Activated CD4-positive, CD25-positive, alpha-beta regulatory T cell treated with anti-CD3 and anti-CD28 coated beads, Interleukin-2, amount 50 U/mL, for 16 hours (primary cell): ENCODE results near the gene P2RY2.
"Not testable (repeated sequence)": the region's sequence is repeated elsewhere in the genome, so short reads cannot be mapped to it uniquely, and the experiment has no call there.

Source experiments
- DNase-seq: peaks from one replicate; pipeline ENCODE4 v3.0.0-alpha.2; 2020; ENCODE audit warnings: low read depth, low spot score

P2RY2 gene

DNA sequence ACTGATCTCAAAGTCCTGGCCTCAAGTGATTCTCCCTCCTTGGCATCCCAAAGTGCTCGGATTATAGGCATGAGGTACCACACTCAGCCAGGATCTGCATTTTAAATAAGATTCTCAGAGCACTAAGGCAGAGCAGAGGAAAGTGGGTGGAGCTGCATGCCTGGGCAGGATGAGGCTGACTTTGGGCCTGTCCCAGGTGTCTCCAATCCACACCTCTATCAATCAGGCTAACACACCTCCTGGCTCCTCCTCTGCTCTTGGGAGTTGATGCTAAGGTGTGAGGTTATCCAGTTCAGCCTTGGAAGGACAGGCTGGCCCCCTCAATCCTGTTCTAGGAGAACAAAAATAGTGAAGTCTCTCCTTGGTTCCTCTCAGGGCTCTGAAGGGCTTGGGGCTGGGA, 30.2 kb upstream of the P2RY2 start:
- no peak for DNase-seq

DNA sequence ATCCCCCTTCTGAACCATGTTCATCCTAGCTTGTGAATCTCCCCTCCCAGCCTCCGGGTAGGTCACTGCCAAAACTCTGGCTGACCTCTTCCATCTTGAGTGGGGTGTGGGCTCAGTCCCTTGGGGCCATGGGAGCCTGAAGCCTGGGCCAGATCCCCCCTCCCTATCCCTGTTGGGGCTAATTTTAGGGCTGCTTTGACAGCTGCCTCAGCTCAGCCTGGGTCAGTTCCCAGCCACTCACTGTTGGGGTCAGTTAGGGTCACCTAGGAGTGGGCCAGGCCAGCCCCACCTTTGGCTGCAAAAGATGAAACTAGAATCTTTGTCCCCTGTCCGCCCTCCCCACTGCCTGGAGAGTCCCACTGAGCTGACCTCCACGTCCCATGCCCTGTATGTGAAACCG, 29.8 kb upstream of the P2RY2 start:
- DNase-seq, result no peak

DNA sequence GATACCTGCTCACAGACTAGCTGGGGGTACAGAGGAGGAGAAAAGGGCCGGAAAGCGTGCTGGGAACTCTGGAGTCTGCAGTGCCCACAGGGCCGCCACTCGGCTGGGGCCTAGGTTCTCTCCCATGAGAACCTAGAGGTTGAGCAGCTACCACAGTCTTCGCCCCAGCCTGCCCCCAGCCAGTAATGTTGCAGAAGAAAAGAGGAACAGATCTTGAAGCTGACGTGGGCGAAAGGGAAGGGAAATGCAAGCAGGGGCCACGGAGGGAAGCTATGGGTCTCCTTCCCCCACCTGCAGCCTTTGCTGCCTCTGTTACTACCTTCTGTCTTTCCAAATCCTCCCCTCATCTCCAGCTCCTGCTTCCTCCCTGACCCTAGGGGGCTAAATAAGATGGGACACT, 28.8 kb upstream of the P2RY2 start:
- no peak for DNase-seq

DNA sequence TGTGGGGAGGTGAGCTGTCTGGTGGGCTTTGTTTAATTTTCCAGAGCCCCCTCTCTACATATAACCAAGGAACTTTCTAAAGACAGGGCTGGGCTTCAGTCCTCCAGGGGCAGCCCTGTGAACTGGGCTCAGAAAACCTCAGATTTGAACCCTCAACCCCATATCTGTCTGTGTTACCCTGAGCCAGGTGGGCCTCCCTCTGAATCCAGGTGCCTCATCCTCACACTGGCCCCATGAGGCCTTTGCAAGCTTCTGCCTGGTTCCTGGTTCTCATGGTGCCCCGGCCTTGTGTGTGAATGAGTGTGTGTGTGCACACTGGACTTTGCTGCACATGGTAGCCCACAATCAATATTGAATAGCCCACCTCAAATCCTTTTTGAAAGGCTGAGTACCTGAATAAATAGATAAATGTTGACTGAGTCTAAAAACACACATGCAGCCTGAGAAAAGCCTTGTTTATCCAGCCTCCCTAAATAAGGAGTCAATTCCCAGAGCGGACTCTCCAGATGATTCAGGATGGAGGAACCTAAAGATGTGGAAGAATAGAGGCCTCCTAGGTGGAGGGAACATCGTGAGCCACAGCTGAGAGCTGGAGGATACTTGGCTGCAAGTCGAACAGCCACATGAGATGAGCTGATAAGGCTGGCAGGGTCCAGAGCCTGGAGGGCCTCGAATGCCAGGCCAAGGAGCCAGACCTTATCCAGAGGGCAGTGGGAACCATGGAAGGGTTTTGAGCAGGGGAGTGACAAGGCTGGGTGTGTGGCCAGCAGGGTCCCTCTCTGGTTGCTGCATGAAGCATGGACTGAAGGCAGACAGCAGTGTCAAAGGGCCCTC, 28.1 kb upstream of the P2RY2 start:
- DNase-seq, result no peak

DNA sequence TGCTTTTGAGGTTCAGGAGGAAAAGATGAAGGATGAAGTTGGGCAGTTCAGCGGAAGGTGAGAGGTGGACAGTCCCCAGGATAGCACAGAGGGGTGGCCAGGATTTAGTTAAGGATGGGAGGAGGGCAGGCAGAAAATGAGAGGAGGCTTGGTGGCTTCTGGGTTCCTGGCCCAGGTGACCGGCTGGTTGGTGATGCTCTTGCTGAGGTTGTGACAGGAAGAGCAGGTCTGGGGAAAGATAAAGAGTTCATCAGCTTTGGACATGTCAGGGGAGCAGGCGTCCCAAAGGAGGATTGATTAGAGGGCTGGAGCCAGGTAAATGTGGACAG, 27.6 kb upstream of the P2RY2 start:
- DNase-seq, result no peak

DNA sequence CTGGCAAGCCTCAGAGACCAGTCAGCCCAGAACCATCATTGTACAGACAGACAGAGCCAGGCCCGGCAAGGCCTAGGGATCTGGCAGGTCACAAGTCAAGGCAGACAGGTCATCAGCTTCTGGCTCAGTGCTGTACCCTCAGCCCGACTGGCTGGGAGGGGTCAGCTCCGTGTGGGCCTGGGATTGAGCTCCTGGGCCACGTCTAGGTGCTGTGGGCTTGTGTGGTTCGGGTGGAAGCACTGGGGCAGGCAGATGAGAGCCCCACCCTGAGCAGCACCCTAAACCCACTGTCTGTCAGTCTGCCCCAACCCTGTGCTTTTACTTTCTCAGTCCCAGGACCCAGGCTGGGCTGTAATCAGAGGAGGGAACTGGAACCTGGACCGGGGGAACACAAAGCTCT, 26.9 kb upstream of the P2RY2 start:
- DNase-seq, result no peak

DNA sequence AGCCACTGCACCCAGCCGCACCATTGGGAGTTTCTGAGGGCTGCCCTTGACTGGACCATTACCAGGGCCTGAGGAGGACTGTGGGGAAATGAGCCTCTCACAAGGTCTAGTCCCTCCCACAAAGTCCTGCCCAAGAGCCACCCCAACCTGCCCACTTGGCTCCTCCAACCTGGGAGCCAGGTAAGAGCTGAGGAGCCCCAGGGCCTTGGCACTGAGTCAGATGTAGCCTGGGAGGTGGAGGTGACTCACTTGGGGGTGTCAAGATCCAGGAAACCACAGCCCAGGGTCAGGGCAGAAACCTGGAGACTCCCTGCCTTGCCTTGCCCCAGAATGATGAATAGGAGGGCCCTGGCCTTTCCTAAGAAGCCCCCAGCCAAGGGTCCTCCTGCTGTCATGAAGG, 25.8 kb upstream of the P2RY2 start:
- DNase-seq, result no peak

DNA sequence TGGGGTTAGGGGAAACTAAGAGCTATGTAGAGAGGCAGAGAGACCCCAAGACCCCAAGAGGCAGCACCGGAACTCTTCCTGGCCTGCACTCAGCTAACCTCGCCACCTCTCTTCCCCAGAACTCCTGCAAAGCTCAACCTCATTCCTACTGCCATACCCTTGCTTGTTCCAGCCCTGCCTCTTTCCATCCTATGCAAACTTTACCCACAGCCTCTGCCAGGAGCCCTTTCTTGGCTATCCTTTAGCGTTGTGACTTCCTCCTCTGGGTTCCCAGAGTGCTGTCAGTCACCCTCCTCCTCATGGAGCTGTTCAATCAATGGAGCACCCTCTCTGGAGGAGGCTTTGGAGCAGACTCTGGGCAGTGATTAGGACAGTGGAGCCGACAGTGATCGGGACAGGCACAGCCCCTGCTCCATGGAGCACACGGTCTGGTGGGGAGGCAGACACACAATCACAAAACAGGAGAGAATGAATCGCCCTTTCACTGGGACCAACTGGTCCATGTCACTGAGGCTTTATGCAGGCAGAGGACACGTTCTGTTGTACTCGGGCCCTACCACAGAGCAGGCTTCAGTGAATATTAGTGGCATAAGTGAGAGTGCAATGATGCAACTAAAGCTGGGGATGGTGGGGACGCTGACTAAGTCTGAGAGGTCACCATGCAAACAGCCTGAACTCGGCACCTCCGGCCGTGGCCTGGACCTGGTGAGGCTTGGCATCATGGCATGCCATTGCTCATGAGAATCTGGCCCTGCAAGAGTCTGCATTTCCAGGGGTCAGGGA, 24.6 kb upstream of the P2RY2 start:
- no peak for DNase-seq

DNA sequence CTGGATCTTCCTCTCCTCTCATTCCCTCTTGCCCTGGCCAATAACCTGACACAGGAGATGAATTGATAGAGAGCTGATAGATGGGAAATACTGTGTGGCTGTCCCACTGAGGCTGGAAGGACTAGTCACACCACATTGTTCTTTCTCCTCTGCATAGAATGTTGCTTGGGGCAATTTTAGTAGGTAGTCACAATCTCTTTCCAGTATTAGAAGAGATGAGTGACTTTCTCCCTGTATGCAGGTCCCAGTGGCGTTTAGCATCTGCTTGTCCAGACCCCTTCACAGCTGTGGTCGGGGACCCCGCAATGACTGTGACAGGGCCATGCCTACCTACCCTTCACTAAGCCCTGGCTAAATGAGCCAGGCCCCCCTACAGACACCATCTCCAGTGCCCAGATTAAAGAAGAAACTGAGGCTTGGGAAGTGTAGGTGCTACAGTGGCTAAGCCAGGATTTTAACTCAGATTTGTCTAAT, 24.0 kb upstream of the P2RY2 start:
- DNase-seq, result no peak

DNA sequence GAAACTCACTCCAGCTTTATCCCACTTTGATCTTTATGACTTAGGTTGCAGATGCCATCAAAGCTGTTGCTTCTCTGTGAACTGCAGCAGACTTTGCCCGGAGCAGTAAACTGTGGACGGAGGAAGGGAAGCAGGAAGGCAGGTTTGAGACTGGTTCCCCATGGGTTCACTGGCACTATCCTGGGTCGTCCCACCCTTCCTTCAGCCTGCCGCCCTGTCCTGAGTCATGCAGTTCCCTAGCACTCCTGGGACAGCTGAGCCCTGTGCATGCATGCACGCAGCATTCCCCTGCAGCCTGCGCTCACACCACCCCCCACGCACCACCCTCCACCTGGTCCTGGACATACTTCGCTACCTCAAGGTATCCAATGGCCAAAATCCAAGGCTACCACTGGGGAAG, 23.5 kb upstream of the P2RY2 start:
- DNase-seq, result no peak

DNA sequence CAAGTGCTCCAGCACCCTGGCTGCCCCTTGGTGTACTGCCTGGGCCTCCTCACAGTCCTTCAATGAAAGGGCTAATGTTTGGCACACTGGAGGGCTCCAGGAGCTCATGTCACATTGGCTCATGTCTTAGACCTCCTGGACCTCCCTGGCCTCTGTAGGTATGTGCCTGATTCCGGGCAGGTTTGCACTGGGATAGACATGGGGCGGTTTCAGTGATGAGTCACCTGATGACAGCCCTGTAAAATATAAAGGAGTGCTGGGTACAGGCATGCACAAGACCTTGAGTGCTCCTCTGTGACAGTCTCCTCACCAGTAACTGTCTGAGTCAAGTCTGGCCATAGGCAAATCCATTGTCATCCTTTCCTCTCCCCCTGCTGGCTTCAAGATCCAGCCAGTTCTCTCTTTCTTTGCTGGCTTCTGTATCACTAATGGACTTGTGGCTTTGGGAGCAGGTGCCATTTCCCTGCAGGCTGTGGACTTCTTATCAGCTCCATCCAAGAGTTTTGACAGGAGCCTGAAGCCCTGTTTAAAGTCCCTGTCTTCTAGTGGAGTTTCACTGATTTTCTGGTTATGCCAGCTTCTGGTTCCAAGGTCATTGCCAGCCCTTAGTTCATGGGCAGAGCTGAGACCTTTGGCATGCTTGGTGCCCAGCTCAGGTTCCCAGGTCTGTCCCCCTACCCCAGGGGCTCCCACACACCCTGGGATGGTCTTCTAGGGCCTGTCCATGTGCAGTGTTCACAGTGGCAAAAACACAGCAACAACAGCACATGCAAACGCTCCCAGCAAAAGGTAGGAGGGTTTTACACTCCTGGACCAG, 22.7 kb upstream of the P2RY2 start:
- no peak for DNase-seq

DNA sequence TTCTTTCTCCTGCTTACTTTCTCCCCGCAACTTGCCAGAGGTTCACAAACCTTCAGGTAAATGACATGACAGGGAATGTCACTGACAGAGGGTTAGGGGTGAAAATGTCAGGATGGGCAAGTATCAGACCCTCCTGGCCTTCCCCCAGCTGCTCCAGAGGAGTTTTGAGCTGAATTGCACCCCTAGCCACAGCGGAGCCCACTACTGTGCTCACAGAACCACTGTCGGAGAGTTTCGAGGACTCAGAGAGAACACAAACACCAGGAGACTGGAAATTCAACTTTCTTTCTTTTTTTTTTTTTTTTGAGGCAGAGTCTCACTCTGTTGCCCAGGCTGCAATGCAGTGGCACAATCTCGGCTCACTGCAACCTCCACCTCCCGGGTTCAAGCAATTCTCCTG, 21.5 kb upstream of the P2RY2 start:
- DNase-seq, result no peak

DNA sequence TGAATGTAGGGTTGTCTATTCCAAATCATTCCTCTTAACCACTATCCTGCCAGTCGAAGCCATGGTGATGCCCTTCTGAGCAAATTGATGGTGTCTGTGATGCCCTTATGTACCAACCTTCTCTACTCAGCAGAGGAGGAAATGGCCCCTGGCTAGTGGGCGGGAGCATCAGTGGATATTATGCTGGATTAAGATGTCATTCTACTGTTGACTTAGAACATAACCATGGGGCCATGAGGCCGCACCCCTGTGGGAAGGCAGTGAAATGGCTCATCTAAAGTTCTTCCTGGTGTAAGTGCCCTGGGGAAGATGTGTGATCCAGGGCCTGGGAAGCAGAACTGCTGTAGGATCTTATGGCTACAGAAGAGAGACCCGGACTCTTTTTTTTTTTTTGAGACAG, 20.7 kb upstream of the P2RY2 start:
- DNase-seq, result no peak

DNA sequence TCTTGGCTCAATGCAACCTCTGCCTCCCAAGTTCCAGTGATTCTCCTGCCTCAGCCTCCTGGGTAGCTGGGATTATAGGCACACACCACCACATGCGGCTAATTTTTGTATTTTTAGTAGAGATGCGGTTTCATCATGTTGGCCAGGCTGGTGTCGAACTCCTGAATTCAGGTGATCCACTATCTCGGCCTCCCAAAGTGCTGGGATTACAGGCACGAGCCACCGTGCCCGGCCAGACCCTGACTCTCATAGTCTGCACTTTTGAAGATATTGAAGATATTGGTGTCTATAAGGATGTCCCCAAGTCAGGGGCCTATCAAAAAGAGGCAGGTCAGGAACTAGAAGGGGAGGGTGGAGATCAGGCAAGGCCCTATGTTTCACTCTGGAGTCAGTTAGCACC, 20.3 kb upstream of the P2RY2 start:
- not testable (repeated sequence) for DNase-seq

DNA sequence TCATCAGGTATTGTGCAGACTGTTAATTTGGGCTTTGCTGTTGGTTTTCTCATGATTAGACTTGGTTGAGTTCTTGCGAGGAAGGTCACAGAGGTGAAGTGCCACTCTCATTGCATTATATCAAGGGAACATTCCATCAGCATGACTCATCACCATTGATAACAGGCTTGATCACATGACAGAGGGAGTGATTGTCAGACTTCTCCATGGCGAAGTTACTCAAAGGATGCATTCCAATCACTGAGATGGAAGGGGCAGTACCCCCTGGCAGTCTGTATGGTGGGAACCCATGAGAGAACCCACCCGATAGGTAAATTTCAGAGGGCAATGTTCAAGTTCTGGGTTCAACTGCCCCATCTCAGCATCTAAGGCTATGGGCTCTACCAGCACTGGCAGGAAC, 19.4 kb upstream of the P2RY2 start:
- DNase-seq, result no peak

DNA sequence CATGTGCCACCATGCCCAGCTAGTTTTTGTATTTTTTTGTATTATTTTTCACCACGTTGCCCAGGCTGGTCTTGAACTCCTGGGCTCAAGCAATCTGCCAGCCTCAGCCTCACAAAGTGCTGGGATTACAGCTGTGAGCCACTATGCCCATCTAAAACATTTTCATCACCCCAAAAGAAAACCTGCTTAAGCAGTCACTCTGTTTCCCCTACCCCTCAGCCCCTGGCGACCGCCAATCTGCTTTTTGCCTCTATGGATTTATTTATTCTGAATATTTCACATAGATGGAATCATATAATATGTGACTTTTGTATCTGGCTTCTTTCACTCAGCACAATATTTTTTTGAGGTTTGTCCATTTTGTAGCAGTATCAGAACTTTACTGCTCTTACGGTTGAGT, 18.6 kb upstream of the P2RY2 start:
- no peak for DNase-seq

DNA sequence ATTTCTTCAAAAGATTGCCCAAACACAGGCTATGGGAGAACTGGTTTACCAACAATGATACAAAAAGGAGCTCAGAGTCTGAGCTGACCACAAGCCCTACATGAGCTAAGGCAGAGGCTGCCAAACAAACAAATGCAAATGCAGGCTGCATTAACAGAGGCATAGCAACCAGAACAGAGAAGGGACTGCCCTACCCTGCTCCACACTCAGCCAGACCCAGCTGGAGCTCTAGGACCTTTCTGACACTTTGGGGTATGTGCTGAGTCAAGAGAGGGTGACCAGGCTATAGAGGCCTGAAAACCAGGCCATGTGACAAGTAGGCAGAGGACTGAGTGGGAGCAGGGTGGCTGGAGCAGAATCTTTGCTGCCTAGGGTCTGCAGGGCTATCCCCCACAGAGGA, 17.8 kb upstream of the P2RY2 start:
- no peak for DNase-seq

DNA sequence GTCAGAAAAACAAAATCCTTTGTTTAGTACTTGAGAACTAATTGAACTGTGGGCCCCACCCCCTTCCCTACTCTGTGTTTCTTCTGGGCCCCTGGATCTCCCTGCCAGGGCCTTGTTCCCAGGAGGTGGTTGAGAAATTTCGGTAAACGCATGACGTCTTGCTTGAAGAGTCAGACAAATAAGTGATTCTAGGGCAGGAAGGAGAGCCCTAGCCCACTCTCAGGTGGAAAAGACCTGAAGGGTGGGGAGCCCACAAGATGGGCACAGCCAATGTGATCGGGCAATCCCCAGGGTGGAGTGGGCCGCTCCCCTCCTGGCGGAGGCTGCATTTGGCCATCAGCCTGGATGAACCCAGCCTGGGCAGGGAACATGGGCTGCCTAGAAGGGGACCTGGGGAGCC, 16.8 kb upstream of the P2RY2 start:
- no peak for DNase-seq

DNA sequence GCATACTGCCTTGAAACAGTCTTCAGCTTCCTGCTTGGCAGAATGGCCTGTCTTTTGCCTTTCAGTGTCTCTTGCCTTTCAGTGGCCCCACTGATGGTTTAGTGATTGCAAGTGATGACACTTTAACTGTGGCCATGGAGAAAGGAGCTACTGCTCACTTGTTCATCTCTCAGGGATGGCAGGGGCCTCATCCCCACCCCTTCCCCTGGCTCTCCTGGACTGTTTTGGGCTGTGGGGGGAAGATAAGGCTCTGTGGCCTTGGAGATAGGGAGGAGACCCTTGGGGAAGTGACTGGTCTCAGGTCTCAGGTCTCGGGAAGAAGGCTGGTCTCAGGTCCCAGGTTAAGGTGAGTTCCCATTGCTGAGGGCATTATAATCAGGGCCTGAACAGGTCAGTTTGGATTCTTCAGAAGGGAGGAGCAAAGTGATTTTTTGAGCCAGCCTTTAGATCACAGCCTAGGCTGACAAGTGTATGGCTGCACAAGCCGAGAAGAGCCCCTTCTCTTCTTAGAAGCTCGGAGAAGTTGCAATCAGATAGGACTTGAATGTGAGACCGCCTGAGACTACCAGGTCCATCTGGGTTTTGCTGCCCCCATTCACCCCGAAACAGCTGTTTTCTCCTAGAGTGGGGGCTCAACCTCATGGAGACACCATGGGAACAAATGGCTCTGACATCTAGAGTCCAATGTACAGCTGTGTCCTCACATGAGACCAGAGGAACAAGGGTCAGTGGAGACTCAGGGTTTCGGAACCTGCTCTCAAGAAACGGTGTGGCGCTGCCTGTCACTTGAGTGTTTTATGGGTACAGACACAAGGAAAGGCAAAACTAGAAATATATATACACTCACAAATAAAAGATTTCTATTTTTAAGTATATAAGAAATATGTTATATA, 15.9 kb upstream of the P2RY2 start:
- DNase-seq, result no peak

DNA sequence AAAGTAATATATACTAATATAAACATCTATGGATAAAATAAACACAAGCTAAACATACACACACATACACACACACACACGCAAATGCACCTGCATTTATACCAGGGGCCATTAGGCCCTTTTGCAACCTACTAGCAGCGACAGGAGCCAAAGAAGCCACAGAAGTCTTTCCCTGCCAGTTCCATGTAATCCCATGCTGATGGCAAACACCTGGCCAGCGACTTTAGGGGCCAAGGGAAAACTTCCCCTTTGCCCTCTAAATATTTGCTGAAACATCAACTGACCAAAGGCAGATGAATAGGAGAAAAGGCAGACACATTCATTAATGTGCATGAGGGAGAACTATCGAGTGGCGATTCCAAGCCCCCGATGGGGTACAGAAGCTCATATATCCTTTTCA, 14.8 kb upstream of the P2RY2 start:
- DNase-seq, result no peak

DNA sequence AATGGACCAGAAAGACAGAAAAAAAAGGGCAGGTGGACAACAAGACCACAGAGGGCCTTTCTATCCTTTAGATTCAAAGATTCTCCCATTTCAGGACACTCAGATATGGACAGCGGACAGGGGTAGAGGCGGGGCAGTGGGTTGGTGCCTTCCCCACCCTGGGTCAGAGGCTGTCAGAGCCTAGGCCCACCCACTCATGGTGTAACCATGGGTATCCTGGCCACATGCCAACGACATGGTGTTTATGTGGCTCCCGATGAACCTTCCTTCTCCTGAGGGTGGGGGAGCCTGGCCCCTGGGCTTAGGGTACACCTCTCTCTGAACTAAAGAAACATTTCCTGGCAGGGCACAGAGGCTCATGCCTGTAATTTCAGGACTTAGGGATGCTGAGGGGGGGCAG, 14.3 kb upstream of the P2RY2 start:
- no peak for DNase-seq
